ENCODE data around the gene CXCL5.

CXCL5 gene

DNA sequence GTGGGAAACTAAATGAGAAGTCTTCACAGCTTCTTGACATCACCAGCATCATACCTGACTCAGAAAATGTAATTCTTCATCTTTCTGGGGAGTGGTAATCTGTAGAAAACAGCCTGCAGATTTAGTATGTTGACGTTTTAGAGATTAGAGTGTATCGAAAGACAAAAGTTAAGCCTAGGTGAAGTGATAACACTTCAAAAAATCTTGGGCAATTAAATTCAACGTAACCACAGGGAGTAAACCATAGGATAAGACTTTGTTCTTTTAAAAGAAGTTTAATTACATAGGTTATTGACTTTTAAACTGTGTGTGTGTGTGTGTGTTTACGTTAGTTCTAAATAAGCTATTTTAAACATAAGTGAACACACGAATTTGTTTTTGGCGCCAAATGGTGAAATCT lies 1.8 kb upstream of the CXCL5 start:
- DNase-seq (ENCODE audit: low read depth) = no peak
- TF ChIP-seq POLR2A (IDR thresholded peaks at IDR 0.05; ENCODE audit: extremely low read depth, insufficient read length) (no peak), MYC (IDR thresholded peaks at IDR 0.05; ENCODE audit: low read depth, low read length) (no peak), MAX (IDR thresholded peaks at IDR 0.05; ENCODE audit: low read depth, low read length) (no peak)
- TF ChIP-seq, protein P1, sequence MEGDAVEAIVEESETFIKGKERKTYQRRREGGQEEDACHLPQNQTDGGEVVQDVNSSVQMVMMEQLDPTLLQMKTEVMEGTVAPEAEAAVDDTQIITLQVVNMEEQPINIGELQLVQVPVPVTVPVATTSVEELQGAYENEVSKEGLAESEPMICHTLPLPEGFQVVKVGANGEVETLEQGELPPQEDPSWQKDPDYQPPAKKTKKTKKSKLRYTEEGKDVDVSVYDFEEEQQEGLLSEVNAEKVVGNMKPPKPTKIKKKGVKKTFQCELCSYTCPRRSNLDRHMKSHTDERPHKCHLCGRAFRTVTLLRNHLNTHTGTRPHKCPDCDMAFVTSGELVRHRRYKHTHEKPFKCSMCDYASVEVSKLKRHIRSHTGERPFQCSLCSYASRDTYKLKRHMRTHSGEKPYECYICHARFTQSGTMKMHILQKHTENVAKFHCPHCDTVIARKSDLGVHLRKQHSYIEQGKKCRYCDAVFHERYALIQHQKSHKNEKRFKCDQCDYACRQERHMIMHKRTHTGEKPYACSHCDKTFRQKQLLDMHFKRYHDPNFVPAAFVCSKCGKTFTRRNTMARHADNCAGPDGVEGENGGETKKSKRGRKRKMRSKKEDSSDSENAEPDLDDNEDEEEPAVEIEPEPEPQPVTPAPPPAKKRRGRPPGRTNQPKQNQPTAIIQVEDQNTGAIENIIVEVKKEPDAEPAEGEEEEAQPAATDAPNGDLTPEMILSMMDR (IDR thresholded peaks at IDR 0.05; ENCODE audit: low read depth, low read length) = no peak

DNA sequence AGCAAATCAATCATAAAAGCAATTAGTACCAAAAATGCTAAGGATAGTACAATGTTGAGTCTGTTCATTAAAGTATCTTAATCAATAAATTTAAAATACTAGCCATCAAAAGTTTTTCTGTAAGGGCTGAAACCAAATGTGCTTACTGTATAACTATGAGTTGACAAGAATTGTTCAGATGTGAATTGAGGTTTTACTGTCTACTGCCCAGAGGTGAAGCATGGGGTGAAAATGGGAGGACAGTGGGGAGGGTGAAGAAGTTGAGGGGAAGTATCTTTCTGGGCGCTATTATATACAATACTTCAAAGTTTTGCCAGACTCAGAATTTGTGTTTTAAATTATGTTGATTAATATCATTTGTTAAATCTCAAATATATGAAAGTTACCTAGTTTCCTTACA lies 6.4 kb downstream of the CXCL5 start:
- DNase-seq (ENCODE audit: low read depth) = no peak
- TF ChIP-seq MYC (IDR thresholded peaks at IDR 0.05; ENCODE audit: low read depth, low read length) (no peak), POLR2A (IDR thresholded peaks at IDR 0.05; ENCODE audit: extremely low read depth, insufficient read length) (no peak), MAX (IDR thresholded peaks at IDR 0.05; ENCODE audit: low read depth, low read length) (no peak)
- TF ChIP-seq, protein P1 (IDR thresholded peaks at IDR 0.05; ENCODE audit: low read depth, low read length) = no peak
- H3K4me3 ChIP-seq (ENCODE audit: low read depth, low read length) = no peak overlapping the region

More for the DNA sequence above, 1.8 kb upstream of the CXCL5 start:
- no peak overlapping the region for H3K4me3 ChIP-seq (ENCODE audit: low read depth, low read length)

- DNase-seq (ENCODE audit: low read depth) = no peak
- H3K4me3 ChIP-seq (ENCODE audit: low read depth, low read length) = no peak overlapping the region
- no peak for TF ChIP-seq MAX (IDR thresholded peaks at IDR 0.05; ENCODE audit: low read depth, low read length)
- TF ChIP-seq MYC (IDR thresholded peaks at IDR 0.05; ENCODE audit: low read depth, low read length) = no peak
- no peak for TF ChIP-seq POLR2A (IDR thresholded peaks at IDR 0.05; ENCODE audit: extremely low read depth, insufficient read length)
- TF ChIP-seq, protein P1 (IDR thresholded peaks at IDR 0.05; ENCODE audit: low read depth, low read length) = no peak
Measured at GRCh38 chr4:73991742-73992000, 6.8 kb downstream of the CXCL5 start.

GRCh38 chr4:73990988-73991741 lies 7.3 kb downstream of the CXCL5 start:
- DNase-seq (ENCODE audit: low read depth) = no peak
- no peak overlapping the region for H3K4me3 ChIP-seq (ENCODE audit: low read depth, low read length)
- no peak for TF ChIP-seq POLR2A (IDR thresholded peaks at IDR 0.05; ENCODE audit: extremely low read depth, insufficient read length)
- no peak for TF ChIP-seq MYC (IDR thresholded peaks at IDR 0.05; ENCODE audit: low read depth, low read length)
- TF ChIP-seq, protein P1 (IDR thresholded peaks at IDR 0.05; ENCODE audit: low read depth, low read length) = no peak
- no peak for TF ChIP-seq MAX (IDR thresholded peaks at IDR 0.05; ENCODE audit: low read depth, low read length)

- no peak overlapping the region for H3K4me3 ChIP-seq (ENCODE audit: low read depth, low read length)
- no peak for TF ChIP-seq POLR2A (IDR thresholded peaks at IDR 0.05; ENCODE audit: extremely low read depth, insufficient read length)
- TF ChIP-seq MYC (IDR thresholded peaks at IDR 0.05; ENCODE audit: low read depth, low read length) = no peak
- no peak for TF ChIP-seq MAX (IDR thresholded peaks at IDR 0.05; ENCODE audit: low read depth, low read length)
- TF ChIP-seq, protein P1 (IDR thresholded peaks at IDR 0.05; ENCODE audit: low read depth, low read length) = no peak
Measured at GRCh38 chr4:73989928-73990327, 8.5 kb downstream of the CXCL5 start.

More at GRCh38 chr4:73989928-73990327, 8.5 kb downstream of the CXCL5 start:
- no peak for DNase-seq (ENCODE audit: low read depth)
